GM18858 (cell line): ENCODE results near the gene ST6GALNAC2.

Source experiments
- ATAC-seq: cut with Tn5 transposase; IDR thresholded peaks from one replicate; pipeline ENCODE4 v1.9.1; 2021; ENCODE audit not compliant: unreplicated experiment

The ST6GALNAC2 gene

DNA sequence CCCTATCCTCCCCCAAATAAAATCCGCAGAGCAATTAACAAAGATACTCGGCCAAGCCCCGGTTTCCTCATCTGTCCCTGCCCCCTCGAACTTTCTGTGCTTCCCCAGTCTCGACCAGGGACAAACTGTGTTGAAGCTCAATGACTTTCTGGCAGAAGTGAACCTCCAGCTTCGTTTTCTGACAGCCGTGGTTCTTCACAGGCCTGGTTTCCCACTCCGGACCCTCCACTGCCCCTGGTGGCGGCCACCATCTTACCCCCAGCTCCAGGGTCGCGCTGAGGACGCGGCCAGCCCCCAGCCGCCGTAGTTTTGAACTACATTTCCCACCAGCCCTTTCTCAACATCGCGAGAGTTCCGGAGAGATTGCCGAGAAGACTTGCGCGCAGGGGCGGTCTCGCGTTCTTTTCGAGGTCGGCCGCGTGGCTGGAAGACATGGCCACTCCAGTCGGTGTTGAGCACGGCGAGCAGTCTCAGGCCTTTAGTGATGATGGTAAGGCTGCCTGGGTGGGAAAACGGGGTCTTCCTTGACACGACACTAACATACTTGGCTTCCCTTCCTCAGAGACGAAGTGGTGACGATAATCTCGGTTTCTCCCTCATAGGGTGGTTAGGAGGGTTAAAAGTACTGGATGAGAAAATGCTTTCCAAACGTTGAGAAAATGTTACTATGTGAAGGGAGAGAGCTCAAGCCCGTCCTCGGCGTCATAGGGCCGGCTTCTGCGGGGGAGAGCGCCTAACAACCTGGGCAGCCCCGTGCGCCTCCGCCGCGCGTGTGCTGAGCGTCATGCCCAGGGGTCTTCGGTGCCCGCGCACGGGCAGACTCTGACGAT is 28.1 kb downstream of the ST6GALNAC2 start:
- ATAC-seq: peak; percentile 54

DNA sequence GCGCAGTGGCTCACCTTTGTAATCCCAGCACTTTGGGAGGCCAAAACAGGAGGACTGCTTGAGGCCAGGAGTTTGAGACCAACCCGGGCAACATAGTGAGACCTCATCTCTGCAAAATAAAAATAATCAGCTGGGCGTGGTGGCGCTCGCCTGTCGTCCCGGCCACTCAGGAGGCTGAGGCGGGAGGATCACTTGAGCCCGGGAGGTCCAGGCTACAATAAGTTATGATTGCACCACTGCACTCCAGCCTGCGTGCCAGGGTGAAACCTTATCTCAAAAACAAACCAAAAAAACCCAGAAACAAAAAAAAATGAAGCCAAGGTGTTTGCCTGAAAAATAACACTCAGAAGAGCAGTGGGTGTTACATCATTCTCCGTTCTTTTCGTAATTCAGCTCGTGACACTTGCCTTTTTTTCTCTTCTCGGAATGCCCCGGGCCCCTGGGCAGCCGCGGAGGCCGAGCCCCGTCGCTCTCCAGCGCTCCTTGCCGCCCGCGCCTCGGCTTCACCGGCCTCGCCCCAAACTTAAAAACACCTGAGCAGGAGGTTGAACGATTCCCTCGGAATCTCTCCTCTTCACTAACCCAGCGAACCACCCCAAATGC is 28.8 kb downstream of the ST6GALNAC2 start:
- no peak for ATAC-seq

DNA sequence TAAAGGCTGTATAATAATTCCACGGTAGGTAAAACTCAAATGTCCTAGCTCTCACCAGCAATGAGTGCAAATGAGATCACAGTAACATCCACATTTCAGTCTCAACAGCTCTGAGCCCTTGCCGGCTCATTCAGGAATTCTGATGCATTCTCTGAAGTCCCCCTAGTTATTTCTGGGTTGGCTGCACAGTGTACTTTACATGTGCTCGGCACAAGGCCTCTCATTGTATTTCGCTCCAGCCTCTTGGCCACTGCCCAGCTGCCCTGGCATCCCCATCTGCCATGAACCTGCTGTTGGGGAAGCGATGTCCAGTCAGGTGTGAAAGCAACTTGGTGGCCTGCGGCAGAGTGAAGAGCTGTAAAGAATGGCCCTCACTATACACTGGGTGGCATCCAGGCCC is 31.5 kb downstream of the ST6GALNAC2 start:
- ATAC-seq: no peak

DNA sequence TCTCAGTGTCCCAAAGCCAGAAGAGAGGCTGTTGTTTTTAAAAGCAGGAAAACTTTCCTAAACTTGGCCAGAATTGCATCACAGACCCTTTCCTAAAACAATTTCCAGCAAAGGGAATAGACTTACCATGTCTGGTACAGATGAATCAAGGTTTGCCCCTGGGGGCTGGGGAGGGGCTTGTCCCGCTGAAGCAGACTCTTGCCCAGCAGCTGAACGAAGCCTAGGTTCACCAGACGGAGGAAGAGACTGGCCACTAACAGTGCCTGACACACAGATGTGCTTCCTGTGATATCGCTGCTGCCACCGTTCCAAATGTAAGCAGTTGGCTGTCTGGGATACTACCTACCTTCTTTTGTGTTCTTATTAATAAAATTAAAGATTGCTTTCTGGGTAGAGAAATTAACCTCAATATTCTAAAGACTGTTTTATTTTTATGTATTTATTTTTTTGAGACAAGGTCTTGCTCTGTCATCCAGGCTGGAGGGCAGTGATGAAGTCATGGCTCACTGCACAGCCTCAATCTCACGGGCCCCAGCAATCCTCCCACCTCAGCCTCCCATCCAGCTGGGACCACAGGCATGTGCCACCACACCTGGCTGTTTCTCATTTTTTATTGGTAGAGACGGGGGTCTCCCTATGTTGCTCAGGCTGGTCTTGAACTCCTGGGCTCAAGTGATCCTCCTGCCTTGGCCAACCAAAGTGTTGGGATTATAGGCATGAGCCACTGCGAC is 32.3 kb downstream of the ST6GALNAC2 start:
- ATAC-seq: no peak

DNA sequence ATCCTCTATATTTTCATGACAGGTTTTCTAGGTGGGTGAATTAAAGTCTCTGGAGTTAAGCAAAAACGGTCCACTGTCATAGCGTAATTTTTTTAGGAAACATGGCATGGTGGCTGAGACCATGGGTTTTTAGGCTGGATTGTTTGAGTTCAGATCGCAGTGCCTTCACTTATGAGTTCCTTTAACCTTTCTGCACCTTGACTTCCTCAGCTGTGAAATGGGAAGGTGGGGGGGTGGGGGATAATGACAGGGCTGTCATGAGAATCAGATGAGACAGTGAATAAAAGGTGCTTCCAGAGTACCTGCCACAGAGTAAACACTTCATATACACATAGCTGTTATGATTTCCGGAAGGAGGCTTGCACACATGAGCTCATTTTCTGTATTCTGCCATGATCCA is 34.0 kb downstream of the ST6GALNAC2 start:
- ATAC-seq: no peak

DNA sequence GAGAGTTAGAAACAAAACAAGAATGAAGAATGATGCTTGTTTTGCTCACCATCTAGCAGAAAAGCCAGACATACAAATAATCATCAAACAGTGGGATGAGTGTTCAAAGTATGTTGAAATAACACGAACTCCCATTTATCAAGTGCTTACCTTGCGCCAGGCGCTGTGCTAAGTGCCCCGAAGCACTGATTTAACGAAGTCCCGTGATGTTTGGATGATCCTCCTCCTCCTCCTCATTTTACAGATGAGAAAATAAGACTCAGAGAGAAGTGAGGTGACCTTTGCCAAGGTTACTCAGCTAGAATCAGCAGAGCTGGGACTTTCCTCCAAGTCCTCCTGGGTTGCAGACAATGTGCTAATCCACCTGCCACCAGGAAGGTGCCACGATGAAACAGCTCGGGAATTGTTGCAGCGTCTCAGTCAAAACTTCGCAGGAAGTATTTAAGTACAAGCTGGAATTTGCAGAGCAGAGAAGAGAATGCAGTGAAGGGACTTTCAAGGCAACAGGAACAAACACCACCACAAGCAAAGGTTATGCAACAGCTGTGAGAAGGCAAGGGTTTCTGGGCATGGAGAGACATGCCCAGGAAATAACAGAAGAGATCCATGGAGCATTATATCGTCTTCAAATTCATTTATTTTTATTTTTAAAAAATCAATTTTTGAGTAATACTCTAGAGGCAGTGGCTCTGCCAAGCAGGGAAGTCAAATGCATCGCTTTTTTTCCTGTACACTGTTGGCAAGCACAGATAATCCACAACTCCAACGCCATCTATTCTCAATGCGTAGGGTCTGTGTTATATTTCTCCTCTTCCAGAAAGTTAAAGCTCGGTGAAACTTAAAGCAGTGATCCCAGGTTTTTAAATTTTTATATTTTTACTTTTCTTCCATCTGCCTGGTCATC is 34.7 kb downstream of the ST6GALNAC2 start:
- no peak for ATAC-seq

DNA sequence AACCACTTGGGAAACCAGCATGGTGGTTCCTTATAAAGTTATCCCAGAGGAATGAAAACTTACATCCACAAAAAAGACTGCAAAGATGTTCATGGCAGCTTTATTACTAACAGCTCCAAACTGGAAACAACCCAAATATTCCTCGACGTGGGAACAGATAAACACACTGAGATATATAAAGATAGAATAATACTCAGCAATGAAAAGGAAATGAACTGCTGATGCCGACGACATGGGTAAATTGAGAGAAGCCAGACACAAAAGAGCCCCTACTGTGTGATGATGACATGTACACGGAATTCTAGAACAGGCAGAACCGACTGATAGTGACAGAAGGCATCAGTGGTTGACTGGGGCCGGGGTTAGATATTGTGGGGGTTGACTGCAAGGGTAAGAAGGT is 36.1 kb downstream of the ST6GALNAC2 start:
- no peak for ATAC-seq

DNA sequence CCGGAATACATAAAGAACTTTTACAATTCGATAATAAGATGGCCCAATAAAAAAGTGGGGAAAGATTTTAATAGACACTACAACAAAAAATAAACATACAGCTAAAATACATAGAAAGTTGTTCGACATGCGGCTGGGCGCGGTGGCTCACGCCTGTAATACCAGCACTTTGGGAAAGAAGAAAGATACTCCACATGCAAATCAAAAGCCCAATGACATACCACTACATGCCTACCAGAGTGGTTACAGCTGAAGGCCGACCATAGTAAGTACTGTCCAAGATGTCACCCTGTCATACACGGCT is 36.5 kb downstream of the ST6GALNAC2 start:
- no peak for ATAC-seq

DNA sequence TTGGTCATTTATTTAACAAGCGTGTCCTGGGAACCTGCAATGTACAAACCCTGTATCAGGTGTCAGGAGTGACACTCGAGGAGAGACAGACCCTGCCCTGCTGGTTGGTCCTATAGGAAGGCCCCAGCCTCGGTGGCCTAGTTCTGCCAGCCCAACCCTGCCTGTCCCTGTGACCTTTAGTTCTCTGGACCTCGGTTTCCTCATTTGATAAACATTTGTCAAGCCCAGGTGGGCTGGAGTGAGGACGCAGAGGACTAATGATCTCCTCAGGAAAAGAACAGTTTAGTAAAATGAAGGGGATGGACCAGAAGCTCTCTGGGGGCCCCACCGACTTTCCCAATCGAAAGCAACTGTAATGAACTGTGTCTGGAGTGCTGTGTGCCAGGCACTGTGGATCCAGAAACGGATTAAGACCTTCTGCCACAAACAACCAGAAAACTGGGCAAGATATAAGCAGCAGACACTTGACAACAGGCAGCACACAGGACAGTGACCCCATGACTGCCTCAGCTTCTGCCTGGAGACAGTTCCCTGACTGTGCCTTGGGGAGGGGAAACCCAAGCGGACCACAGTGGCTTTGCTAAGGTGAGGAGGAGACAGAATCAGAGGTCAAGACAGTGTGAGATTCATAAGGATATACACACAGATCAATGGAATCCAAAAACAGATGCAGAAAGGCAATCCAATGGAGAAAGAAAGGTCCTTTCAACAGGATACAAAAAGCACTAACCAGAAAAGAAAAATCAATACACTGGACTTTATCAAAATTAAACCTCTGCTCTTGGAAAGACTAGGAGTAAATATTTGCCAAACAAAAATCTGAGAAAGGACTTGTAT is 37.1 kb downstream of the ST6GALNAC2 start:
- ATAC-seq: no peak

DNA sequence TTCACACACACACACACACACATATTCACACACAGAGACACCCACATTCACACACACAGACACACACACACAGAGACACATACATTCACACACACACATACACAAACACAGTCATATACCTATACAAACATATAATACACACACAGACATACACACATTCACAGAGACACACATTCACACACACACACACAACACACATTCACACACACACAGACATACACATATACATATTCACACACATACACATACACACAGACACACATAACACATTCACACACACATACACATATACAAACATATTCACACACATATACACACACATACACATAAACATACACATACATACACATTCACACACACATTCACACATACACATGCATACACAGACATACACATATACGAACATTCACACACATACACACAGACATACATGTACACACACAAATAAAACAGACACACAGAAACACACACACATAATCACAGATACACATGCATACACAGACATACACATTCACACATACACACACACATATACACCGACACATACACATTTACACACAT is 37.9 kb downstream of the ST6GALNAC2 start:
- ATAC-seq: no peak

DNA sequence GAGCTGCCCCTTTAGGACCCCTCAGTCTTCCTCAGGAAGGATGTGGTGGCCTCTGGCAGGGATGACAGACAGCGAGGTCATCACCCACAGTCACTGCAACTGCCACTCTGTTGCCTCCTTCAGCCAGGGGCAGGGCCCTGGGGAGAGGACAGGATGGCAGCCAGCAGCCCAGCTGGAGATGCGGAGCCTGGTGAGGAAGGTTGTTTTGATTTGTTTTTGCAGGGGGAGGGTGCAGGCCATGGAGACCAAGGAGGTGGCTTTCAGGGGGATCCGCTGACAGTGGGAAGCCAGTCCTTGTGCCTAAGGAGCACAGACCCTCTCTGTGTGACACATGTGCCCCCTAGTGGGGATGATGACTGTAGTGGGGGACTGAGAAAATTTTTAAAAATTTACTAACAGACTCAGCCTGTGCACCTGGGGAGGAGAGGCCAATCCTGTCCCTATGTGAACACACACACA is 38.4 kb downstream of the ST6GALNAC2 start:
- no peak for ATAC-seq

DNA sequence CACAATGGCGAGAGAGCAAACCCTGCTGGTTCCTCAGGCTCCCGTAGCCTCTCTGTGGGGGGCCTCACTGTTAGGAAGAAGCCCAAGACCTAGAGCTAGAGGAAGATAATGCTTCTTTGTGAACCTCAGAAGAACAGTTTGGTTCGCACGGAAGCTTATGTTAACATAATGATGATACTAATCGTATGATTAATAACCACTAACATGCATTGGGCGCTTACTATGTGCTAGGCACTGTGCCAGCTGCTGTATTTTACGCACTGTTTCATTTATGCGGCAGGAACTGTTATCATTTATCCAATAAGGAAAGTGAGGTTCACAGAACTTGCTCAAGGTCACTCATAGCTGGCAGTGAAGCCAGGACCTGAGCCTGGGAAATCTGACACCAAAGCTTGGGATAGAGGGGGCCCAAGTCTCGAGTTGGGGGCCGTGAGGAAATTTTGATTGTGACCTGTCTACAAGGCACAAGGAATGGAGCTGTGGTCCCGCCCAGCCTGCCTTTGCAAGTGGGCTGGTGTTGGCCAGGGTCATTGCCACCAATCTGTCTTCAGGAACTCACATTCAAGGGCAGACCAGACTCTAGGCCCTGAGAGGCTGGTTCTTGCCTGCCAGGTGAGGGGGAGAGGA is 39.0 kb downstream of the ST6GALNAC2 start:
- ATAC-seq: no peak

DNA sequence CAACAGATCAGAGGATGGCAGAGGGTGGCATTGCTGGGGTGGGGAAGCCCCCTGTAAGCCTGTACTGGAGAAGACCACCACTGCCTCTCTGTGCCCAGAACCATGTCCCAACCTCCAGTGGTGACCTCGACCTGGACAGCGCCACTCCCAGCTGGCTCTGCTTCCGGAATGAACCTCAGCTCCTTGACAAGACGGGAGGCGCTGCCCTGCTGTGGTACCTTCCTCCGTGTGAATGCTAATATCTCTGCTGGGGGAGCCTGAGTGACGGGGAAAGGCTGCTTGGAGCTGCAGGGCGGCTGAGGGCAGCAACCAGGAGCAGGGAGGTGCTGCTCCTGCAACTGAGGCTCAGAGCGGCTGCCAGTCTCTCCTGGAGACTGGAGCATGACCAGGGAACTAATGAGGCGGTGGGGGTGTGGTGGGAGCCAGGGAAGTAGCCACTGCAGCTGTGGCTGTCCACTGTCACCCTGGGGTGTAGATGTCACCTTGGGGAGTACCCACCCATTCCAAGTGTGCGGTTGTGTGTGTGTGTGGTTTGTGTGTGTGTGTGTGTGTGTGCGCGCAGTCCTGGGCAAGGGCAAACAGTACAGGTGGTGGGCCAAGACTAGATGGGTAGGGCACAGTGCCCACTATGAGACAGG is 39.6 kb downstream of the ST6GALNAC2 start:
- no peak for ATAC-seq

DNA sequence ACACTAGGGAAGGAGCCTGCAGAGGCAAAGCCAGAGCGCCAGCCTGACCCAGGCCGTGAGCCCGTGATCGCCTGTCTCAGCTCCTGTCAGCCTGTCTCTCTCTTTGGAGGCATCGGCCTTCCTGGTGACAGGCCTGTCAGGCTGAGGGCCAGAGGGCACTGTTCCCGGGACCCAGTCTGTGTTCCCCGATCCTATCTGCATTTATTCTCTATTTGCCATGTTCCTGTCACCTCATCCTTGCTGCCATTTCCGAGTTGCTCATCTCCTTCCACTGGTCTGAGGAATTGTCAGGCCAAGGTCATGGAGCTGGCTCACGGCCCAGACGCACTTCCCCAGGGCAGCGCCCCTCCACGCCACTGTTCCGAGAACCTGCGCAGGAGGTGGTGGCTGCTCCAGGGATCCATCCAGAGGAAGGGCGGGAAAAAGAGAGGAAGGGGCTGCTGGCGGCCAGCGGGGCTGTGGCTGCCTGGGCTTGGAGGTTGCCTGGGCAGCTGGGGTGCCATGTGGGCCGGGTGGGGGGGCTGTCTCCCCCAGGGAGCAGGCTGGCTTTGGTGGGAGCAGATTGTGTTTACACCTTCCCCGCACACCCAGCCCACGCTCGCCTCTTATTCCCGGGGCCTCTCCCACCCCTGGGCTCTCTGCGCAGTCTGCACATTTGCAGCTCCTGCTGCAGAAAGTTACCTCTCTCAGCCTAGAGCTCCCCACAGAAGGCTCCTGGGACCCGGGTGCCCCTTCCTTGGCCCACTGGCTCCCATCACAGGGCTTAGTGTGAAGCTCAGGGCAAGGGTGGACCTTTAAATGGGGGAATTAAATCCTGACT is 40.9 kb downstream of the ST6GALNAC2 start:
- ATAC-seq: no peak

DNA sequence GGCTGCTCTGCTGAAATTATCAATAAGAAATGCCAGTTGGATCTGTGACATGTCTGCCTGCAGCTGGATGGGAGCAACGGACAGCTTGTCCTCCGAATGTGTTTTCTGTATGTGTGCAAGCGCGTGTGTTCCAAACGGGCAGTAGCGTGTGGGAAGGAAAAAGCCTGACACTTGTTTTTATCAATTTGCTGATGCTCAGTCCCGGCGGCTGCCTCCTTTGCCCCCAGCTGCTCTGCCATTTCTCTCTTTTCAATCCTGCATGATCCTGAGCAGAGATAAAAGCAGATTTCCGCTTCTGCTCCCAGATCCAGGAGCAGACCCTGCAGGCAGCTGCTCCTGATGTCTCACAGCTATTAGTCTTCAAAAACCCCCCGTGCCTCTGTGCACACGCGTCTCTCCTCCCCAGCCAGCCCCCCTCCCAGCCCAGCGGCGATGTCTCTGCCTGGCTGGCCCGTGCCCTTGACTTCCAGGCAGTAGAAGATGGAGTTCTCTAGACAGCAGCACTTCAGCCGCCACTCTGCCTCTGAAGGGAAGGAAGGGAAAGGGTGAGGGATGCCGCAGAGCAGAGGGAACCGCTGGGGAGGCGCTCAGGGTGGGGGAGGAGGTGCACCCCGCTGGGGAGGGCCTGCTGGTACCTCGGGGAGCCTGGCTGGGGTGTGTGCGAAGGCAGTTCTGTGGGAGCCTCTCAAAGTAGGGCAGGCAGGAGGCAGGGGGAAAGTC is 41.7 kb downstream of the ST6GALNAC2 start:
- no peak for ATAC-seq

DNA sequence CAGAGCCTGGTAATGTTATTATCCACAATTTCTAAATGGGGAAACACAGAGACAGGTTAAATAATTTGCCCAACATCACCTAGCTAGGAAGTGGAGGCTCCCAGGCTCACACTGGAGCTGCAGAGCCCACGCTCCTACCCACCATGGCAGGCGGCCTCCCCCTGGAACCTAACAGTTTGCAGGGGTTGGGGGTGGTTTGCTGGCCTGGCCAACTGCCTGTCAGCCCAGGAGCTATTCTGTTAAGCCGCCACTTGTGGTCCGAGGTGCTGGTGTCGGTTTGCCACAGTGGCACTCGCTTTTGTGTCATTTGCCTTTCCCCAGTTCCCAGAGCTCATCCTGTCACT is 42.2 kb downstream of the ST6GALNAC2 start:
- ATAC-seq: no peak

DNA sequence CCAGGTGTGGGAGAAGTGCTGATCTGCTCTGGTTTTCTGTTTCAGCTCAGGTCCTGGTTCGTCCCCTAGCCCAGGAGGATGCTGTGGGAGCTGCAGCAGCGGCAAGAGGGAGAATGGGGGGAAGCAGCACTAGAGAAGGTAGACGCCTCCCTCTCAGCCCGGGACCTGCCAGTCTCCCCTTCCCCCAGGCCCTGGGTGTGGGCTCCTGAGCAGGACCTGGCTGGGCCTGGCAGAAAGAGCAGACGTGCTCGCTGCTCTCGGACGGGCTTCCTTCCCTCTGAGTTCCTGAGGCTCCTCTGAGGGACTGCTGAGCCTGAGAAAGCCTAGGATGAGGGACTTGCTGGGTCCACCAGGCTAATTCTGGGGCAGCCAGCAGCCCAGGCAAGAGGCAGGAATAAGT is 42.7 kb downstream of the ST6GALNAC2 start:
- ATAC-seq: no peak

DNA sequence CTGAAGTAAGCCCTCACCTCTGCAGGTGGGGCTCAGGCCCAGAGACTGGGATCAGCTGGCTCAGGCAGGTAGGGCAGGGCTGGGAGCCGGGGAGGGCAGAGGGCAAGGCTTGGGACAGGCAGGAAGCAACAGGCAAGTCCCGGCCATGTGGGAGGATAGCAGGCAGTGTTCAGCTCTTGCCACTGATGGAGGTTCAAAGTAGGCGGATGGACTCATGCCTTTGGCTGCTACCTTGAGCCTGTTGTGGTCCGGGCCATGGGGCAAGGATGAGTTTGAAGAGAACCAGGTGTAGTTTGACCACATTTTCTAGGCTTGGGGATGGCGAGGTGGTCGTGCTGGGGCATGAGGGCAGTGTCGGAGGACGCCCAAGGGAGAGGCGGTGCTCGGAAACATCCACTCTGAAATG is 43.1 kb downstream of the ST6GALNAC2 start:
- ATAC-seq: no peak
